ENCODE results near the gene BMPER.

Gene BMPER

DNA sequence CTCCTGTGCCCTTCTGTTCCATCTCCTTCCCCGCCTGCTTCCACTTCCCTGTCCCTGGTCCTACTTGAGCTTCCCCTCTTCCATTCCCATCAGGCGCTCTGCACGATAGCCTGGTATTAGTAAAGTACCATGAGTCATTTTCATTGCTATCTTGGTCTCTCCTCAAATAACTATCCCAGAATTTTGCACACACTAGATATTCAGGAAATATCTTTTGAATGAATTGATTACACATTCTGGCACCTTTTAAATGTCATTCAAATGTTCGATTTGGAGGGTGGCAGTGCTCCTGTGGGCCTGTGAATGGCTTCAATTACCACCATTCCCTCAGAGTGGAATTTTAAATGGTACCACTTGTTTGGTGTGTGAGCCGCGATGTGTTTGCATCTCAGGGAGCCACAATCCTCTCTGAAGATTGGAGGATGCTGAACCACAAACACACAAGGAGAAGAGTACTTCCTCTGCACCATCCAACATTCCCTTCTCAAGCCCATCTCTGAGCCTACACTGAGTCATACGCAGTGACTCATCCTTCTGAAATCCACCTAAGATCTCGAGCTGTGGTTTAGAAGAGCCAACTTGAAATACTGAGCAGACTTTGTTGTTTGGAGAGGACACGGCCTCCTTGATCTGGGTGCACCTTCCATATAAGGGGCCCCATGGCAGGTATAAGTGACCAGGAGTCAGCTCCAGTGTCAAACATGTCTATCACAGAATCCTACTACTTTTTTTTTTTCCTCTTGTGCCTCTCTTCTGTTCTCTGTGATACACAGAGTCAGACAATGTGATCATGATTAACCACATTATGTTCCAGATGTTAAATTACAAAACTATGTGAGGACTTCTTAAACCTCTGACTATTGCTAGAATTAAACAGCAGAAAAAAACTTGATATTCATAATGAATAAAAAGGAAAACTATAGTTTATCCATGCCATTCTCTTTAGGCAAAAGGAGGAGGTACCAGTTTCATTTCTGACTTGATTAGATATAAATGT lies 81.9 kb downstream of the BMPER start:
- TF ChIP-seq, protein P1, sequence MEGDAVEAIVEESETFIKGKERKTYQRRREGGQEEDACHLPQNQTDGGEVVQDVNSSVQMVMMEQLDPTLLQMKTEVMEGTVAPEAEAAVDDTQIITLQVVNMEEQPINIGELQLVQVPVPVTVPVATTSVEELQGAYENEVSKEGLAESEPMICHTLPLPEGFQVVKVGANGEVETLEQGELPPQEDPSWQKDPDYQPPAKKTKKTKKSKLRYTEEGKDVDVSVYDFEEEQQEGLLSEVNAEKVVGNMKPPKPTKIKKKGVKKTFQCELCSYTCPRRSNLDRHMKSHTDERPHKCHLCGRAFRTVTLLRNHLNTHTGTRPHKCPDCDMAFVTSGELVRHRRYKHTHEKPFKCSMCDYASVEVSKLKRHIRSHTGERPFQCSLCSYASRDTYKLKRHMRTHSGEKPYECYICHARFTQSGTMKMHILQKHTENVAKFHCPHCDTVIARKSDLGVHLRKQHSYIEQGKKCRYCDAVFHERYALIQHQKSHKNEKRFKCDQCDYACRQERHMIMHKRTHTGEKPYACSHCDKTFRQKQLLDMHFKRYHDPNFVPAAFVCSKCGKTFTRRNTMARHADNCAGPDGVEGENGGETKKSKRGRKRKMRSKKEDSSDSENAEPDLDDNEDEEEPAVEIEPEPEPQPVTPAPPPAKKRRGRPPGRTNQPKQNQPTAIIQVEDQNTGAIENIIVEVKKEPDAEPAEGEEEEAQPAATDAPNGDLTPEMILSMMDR (conservative IDR thresholded peaks at IDR 0.05; ENCODE audit: low read length), result no peak

DNA sequence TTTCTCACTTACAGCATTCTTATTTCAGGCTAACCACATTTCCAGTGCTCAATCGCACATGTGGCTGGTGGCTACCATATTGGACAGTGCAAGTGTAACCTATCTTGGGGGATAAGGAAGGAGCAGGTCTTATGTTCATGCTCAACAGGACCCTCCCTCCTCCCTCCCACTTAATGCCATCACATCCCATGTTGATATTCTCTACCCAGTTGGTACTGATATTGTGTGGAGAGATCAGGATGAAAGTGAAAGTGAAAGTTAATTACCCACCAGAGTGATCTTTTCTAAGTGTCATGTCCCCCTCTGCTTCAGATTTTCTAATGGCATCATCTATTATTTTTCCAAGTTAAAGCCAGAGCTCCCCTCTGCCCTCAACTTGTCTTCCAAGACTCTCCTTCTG lies 91.6 kb downstream of the BMPER start:
- DNase-seq (ENCODE audit: low read depth), result no peak
- no peak overlapping the region for H3K4me3 ChIP-seq (ENCODE audit: low read length)
- TF ChIP-seq, protein P1 (conservative IDR thresholded peaks at IDR 0.05; ENCODE audit: low read length), result no peak

More for the DNA sequence above, 81.9 kb downstream of the BMPER start:
- peak; percentile 100 for DNase-seq (ENCODE audit: low read depth)
- H3K4me3 ChIP-seq (ENCODE audit: low read length), result no peak overlapping the region

DNA sequence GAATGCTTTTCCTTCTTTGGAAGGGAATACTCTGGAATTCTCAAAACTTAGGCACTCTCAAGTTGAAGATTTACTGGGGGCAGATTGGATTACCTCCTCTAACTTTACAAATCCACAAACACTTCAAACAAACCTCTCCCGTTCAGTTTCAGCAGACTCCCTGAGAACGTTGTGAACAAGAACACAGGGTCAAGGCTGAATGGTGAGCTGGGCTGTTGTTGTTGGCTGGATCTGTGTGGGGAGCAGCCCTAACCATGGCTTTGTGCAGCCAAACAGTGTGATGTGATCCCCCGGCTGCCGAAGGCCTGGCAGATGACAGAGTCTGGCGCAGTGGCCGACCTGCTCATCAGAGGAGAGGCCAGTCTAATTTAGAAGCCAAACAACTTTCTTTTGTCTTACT lies 93.1 kb downstream of the BMPER start:
- H3K4me3 ChIP-seq (ENCODE audit: low read length), result no peak overlapping the region
- TF ChIP-seq, protein P1 (conservative IDR thresholded peaks at IDR 0.05; ENCODE audit: low read length), result no peak
- no peak for DNase-seq (ENCODE audit: low read depth)

DNA sequence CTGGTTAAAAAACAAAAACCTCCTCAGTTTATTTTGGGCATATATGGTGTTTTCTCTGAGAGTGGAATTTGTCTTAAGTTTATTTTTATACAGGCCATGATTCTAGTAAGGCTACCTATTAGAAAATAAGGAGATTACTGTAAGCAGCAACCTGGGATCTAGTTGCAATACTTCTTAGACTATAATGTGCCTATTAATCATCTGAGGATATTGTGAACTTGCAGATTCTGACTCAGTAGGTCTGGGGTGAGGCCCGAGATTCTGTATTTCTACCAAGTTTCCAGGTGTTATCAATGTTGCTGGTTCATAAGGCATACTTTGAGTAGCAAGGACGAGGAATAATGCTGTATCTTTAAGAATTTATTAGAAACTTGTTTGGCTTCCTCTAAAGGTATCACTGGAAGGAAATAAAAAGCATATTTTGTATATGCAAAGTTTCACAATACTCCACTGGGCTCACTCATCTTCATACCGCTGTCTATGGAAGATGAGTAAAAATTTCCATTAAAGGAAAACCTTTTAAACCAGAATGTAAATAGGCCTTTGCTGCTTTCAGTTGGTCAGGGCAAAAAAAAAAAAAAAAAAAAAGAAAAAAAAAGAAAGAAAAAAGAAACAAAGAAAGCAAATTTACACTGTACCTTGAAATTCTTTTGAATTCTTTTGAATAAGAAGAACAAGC lies 105.8 kb downstream of the BMPER start:
- DNase-seq (ENCODE audit: low read depth), result peak; percentile 36
- TF ChIP-seq, protein P1 (conservative IDR thresholded peaks at IDR 0.05; ENCODE audit: low read length), result no peak
- H3K4me3 ChIP-seq (ENCODE audit: low read length), result no peak overlapping the region

DNA sequence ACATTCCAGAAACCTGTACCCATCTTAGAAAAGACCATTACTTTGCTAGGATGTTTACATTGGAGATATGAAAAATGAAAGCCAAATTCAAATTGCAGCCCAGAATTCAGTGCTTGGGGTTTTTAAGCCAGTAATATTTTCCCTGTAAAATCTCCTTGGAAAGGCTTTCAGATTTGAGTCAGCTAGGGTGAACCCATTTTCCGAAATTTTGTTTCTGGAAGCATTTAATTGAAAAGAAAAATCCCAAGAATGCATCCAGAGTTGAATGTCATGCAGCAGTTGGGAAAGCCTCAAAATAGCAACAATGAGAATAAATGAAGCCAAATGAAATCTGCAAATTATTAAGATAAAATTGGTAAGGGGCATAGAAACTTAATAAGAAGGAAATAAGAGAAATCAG lies 106.4 kb downstream of the BMPER start:
- TF ChIP-seq, protein P1 (conservative IDR thresholded peaks at IDR 0.05; ENCODE audit: low read length), result no peak
- H3K4me3 ChIP-seq (ENCODE audit: low read length), result no peak overlapping the region
- peak; percentile 76 for DNase-seq (ENCODE audit: low read depth)

DNA sequence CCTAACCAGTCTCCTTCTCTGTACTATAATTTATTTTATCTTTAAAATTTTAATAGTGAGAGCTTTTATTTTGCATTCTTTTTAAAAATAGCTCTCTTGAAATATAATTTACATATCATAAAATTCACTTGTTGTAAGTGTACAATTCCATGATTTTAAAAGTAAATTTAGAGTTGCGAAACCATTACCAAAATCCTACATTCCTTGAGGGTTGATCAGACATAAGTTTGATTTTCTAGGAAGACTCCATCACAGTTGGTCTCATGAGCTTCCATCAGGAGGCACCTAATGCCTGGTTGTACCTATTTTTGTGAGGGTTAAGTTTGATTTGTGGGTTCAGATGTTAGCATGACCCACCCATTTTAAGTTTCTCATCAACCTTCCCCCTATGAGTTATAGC lies 108.1 kb downstream of the BMPER start:
- no peak for DNase-seq (ENCODE audit: low read depth)
- TF ChIP-seq, protein P1 (conservative IDR thresholded peaks at IDR 0.05; ENCODE audit: low read length), result no peak
- no peak overlapping the region for H3K4me3 ChIP-seq (ENCODE audit: low read length)

Data from AG10803 (cell line).